Uterus (tissue), 2 donors: ENCODE data around the gene COL9A3.

ENCODE experiments used
- POLR2A ChIP-seq, 2 donors: fragments of 450-650 bp; IDR thresholded peaks; one replicate each; pipeline ENCODE4 v1.6.1; 2016; ENCODE audit warnings: antibody characterized with exemption in 2 of 2, mild to moderate bottlenecking in 1 of 2, moderate library complexity in 1 of 2
- TF ChIP-seq, protein P1 (sequence below), 4 experiments: fragments of 200-600 bp in 2 of 4; fragments of 450-650 bp in 2 of 4; sonication (generic) in 2 of 4; IDR thresholded peaks; one replicate each; pipeline ENCODE4 v1.5.1; 2016 to 2019; ENCODE audit warnings: antibody characterized with exemption in 4 of 4, mild to moderate bottlenecking in 2 of 4, moderate library complexity in 1 of 4

DNA sequence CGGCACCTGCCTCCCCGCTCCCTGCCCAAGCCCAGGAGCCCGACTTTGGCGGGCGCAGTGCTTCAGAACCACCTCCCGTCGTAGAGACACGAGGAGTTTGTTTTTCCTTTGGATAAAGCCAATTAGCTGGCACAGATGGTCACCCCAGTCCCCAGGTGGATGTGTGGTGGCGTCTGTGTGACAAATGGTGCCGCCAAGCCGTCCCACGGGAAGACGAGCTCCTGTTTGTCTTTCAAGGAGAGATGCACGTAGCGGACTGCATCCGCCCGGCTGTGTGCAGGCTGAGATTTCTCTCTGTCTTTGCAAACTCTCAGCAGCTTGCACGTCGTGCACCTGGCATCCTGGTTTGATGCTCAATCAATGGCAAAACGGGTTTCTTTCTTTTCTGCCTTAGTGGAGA is 36.6 kb upstream of the COL9A3 start:
- TF ChIP-seq POLR2A (IDR thresholded peaks at IDR 0.05): no peak
- TF ChIP-seq, protein P1, sequence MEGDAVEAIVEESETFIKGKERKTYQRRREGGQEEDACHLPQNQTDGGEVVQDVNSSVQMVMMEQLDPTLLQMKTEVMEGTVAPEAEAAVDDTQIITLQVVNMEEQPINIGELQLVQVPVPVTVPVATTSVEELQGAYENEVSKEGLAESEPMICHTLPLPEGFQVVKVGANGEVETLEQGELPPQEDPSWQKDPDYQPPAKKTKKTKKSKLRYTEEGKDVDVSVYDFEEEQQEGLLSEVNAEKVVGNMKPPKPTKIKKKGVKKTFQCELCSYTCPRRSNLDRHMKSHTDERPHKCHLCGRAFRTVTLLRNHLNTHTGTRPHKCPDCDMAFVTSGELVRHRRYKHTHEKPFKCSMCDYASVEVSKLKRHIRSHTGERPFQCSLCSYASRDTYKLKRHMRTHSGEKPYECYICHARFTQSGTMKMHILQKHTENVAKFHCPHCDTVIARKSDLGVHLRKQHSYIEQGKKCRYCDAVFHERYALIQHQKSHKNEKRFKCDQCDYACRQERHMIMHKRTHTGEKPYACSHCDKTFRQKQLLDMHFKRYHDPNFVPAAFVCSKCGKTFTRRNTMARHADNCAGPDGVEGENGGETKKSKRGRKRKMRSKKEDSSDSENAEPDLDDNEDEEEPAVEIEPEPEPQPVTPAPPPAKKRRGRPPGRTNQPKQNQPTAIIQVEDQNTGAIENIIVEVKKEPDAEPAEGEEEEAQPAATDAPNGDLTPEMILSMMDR (IDR thresholded peaks at IDR 0.05): no peak
